Glomerular endothelial cell (primary cell): ENCODE results near the gene CR1L. TPM values are rescaled to one million over a fixed set of nuclear protein-coding genes. Genes with fewer than 3 reads are reported as not detected.
A peak's percentile ranks its signal among the peaks of the same experiment; 100 is the strongest.
"Not testable (repeated sequence)": the region's sequence is repeated elsewhere in the genome, so short reads cannot be mapped to it uniquely, and the experiment has no call there.

Experiments used
- DNase-seq: peaks from one replicate; pipeline ENCODE4 v3.0.0-alpha.2; 2011; ENCODE audit warnings: low read depth, low spot score; ENCODE audit errors: extremely low read depth
- total RNA-seq: library from RNA; depleted of rRNA; stranded (reverse); fragments of >200 nt; gene quantifications from 2 replicates; pipeline ENCODE4 v1.2.3, GENCODE V29; 2015

Gene CR1L
- total RNA-seq, 1 donor from 2014 or later, result not detected

- DNase-seq, result no peak
These were observed 31.2 kb downstream of the CR1L start for GRCh38 chr1:207676153-207676552.

GRCh38 chr1:207680590-207681388 lies 35.9 kb downstream of the CR1L start:
- not testable (repeated sequence) for DNase-seq

- DNase-seq, result not testable (repeated sequence)
These were observed 38.0 kb downstream of the CR1L start for GRCh38 chr1:207682872-207683434.

GRCh38 chr1:207690551-207690950 lies 45.6 kb downstream of the CR1L start:
- DNase-seq, result not testable (repeated sequence)

- DNase-seq, result no peak
These were observed 46.1 kb downstream of the CR1L start for GRCh38 chr1:207691010-207691409.

- DNase-seq, result no peak
These were observed 46.9 kb downstream of the CR1L start for GRCh38 chr1:207691841-207692240.

- not testable (repeated sequence) for DNase-seq
These were observed 47.4 kb downstream of the CR1L start for GRCh38 chr1:207692291-207692690.

- no peak for DNase-seq
These were observed 51.0 kb downstream of the CR1L start for GRCh38 chr1:207695891-207696290.

GRCh38 chr1:207698822-207699483 lies 54.0 kb downstream of the CR1L start:
- peak; percentile 36 for DNase-seq

- no peak for DNase-seq
These were observed 57.4 kb downstream of the CR1L start for GRCh38 chr1:207702317-207702716.

GRCh38 chr1:207703712-207704111 lies 58.8 kb downstream of the CR1L start:
- no peak for DNase-seq

- DNase-seq, result not testable (repeated sequence)
These were observed 63.1 kb downstream of the CR1L start for GRCh38 chr1:207708004-207708403.

- no peak for DNase-seq
These were observed 66.4 kb downstream of the CR1L start for GRCh38 chr1:207711285-207711684.

GRCh38 chr1:207712701-207713100 lies 67.8 kb downstream of the CR1L start:
- not testable (repeated sequence) for DNase-seq

GRCh38 chr1:207713529-207713928 lies 68.6 kb downstream of the CR1L start:
- no peak for DNase-seq

- DNase-seq, result no peak
These were observed 74.3 kb downstream of the CR1L start for GRCh38 chr1:207719234-207719633.

- DNase-seq, result not testable (repeated sequence)
These were observed 83.4 kb downstream of the CR1L start for GRCh38 chr1:207728200-207728858.

- not testable (repeated sequence) for DNase-seq
These were observed 92.7 kb downstream of the CR1L start for GRCh38 chr1:207737503-207738157.

GRCh38 chr1:207738158-207738659 lies 93.3 kb downstream of the CR1L start:
- DNase-seq, result not testable (repeated sequence)

- DNase-seq, result no peak
These were observed 95.3 kb downstream of the CR1L start for GRCh38 chr1:207740207-207740606.
